ENCODE data around the gene NACC1. TPM values are rescaled to one million over a fixed set of nuclear protein-coding genes. Genes with fewer than 3 reads are reported as not detected.

NACC1 gene
- total RNA-seq, 3 donors from 2014 or later: 127 to 137 (median 134) TPM

DNA sequence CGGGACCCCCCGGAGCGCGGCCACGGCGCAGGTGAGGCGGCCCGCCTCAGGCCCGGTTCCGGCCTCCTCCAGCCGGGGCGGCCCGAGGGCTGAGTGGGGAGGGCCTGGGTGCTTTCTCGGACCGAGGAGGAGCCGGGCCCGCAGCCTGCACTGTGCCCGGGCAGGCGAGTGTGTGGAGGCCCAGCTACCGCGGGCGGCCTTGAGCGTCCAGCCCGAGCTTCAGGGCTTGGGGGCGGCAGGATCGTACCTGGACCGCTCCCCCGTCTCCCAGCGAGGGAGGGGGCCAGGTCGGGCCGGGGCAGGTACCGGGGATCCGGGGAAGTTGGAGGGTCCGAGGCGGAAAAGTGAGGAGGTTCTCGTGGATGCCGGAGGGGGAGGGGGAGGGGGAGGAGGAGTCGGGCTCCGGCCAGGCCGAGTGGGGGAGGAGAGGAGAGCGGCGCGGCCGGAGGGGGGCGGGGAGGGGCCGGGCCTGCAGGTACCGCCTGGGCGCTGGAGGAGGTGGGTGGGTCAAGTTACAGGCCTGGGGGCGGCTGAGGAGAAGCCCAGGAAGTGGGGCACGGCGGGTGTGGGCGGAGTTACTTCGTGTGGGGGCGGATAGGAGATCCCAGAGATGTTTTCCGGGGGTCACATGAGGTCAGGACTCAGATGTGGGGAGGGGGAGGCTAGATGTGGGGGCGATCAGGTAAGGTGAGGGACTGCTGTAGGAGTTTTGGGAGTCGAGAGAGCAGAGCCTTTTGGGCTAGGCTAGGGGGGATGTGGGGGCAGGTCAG, 545 bp downstream of the NACC1 start:
- H3K4me1 Mint-ChIP-seq (ENCODE audit: low read depth): peaks cover 65% of the 10 kb centered on the region
- H3K9me3 Mint-ChIP-seq: no peaks in the 10 kb centered on the region
- peak overlapping the region; percentile 86 for H3K4me3 Mint-ChIP-seq
- no peaks in the 10 kb centered on the region for H3K27me3 Mint-ChIP-seq (ENCODE audit: low read depth)
- H3K36me3 Mint-ChIP-seq (ENCODE audit: insufficient read depth): peaks cover 11% of the 10 kb centered on the region
- ATAC-seq: peak; percentile 10
- peak; percentile 44 for DNase-seq

- H3K9me3 Mint-ChIP-seq: no peaks in the 10 kb centered on the region
- ATAC-seq: no peak
- peaks cover 9% of the 10 kb centered on the region for H3K36me3 Mint-ChIP-seq (ENCODE audit: insufficient read depth)
- H3K27me3 Mint-ChIP-seq (ENCODE audit: low read depth): no peaks in the 10 kb centered on the region
- peak overlapping the region; percentile 86 for H3K4me3 Mint-ChIP-seq
- peaks cover 63% of the 10 kb centered on the region for H3K4me1 Mint-ChIP-seq (ENCODE audit: low read depth)
- no peak for DNase-seq
Measured at GRCh38 chr19:13119627-13120026, 1.6 kb downstream of the NACC1 start.

GRCh38 chr19:13120031-13120430, 2.0 kb downstream of the NACC1 start:
- no peak for DNase-seq
- H3K4me1 Mint-ChIP-seq (ENCODE audit: low read depth): peaks cover 62% of the 10 kb centered on the region

DNA sequence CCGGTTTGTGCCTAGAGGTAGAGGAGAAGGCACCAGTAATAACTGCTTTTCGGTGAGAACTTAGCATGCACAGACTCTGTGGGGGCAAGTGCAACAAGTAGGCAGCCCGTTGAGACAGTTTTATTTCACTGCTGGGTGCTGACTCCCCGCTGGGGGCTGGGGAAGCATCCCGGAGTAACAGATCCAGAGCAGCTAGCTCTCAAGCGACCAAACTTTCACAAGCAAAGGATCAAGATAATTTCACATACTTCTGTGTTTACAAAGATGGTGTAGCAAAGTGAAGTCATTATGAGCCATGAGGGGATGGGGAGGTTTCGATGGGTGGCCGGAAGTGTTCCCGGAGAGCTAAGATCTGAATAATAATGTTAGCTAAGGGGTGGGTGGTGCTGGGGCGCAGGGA, 2.8 kb downstream of the NACC1 start:
- peaks cover 55% of the 10 kb centered on the region for H3K4me1 Mint-ChIP-seq (ENCODE audit: low read depth)
- no peak for DNase-seq

More at GRCh38 chr19:13120031-13120430, 2.0 kb downstream of the NACC1 start:
- Mint-ChIP-seq H3K9me3 (no peaks in the 10 kb centered on the region), H3K4me3 (peak overlapping the region; percentile 86), H3K36me3 (ENCODE audit: insufficient read depth) (peaks cover 9% of the 10 kb centered on the region), H3K27me3 (ENCODE audit: low read depth) (no peaks in the 10 kb centered on the region)
- ATAC-seq: no peak

GRCh38 chr19:13121551-13122274, 3.6 kb downstream of the NACC1 start:
- ATAC-seq: no peak
- H3K4me1 Mint-ChIP-seq (ENCODE audit: low read depth): peaks cover 49% of the 10 kb centered on the region

More for the DNA sequence above, 2.8 kb downstream of the NACC1 start:
- ATAC-seq: no peak
- peak overlapping the region; percentile 86 for H3K4me3 Mint-ChIP-seq
- no peaks in the 10 kb centered on the region for H3K9me3 Mint-ChIP-seq
- H3K27me3 Mint-ChIP-seq (ENCODE audit: low read depth): no peaks in the 10 kb centered on the region
- peaks cover 4% of the 10 kb centered on the region for H3K36me3 Mint-ChIP-seq (ENCODE audit: insufficient read depth)

DNA sequence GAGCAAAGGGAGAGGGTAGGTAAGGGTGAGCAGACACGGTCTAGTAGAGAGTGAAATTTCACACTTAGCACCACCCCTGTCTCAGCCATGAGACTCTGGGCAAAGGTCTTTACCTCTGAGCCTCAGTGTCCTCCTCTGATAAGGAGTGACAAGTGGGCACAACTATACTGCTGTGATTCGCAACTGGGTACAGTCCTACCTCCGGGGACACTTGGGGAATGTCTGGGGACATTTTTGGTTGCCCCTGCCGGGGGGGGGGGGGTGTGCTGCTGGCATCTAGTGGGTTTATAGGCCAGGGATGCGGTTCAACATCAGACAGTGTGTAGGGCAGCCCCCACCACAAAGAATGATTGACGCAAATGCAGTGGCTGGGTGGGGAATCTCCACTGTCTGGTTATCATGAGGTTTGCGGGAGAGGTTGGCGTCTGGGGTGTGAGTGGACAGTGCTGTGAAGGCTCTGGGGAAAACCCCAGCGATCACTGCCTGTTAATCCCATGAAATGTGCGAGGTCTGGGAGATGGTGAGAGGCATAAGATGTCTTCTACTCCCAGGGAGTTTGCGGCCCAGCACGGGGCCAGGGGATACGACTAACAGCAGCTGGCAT, 4.3 kb downstream of the NACC1 start:
- no peak for DNase-seq
- H3K9me3 Mint-ChIP-seq: no peaks in the 10 kb centered on the region
- no peak for ATAC-seq
- H3K4me1 Mint-ChIP-seq (ENCODE audit: low read depth): peaks cover 46% of the 10 kb centered on the region
- H3K27me3 Mint-ChIP-seq (ENCODE audit: low read depth): no peaks in the 10 kb centered on the region
- H3K4me3 Mint-ChIP-seq: peak overlapping the region; percentile 40
- peaks cover 4% of the 10 kb centered on the region for H3K36me3 Mint-ChIP-seq (ENCODE audit: insufficient read depth)

More at GRCh38 chr19:13121551-13122274, 3.6 kb downstream of the NACC1 start:
- Mint-ChIP-seq H3K27me3 (ENCODE audit: low read depth) (no peaks in the 10 kb centered on the region), H3K4me3 (peak overlapping the region; percentile 40), H3K9me3 (no peaks in the 10 kb centered on the region), H3K36me3 (ENCODE audit: insufficient read depth) (peaks cover 4% of the 10 kb centered on the region)
- DNase-seq: no peak

GRCh38 chr19:13122980-13123957, 5.2 kb downstream of the NACC1 start:
- ATAC-seq: no peak
- peaks cover 7% of the 10 kb centered on the region for H3K36me3 Mint-ChIP-seq (ENCODE audit: insufficient read depth)
- H3K4me1 Mint-ChIP-seq (ENCODE audit: low read depth): peaks cover 47% of the 10 kb centered on the region
- DNase-seq: no peak
- H3K4me3 Mint-ChIP-seq: peak overlapping the region; percentile 33
- H3K9me3 Mint-ChIP-seq: no peaks in the 10 kb centered on the region
- H3K27me3 Mint-ChIP-seq (ENCODE audit: low read depth): no peaks in the 10 kb centered on the region

- no peaks in the 10 kb centered on the region for H3K27me3 Mint-ChIP-seq (ENCODE audit: low read depth)
- H3K9me3 Mint-ChIP-seq: no peaks in the 10 kb centered on the region
- H3K4me3 Mint-ChIP-seq: no peak overlapping the region
- H3K4me1 Mint-ChIP-seq (ENCODE audit: low read depth): peaks cover 31% of the 10 kb centered on the region
- DNase-seq: no peak
- peaks cover 5% of the 10 kb centered on the region for H3K36me3 Mint-ChIP-seq (ENCODE audit: insufficient read depth)
- ATAC-seq: no peak
Measured at GRCh38 chr19:13127051-13127450, 9.0 kb downstream of the NACC1 start.

DNA sequence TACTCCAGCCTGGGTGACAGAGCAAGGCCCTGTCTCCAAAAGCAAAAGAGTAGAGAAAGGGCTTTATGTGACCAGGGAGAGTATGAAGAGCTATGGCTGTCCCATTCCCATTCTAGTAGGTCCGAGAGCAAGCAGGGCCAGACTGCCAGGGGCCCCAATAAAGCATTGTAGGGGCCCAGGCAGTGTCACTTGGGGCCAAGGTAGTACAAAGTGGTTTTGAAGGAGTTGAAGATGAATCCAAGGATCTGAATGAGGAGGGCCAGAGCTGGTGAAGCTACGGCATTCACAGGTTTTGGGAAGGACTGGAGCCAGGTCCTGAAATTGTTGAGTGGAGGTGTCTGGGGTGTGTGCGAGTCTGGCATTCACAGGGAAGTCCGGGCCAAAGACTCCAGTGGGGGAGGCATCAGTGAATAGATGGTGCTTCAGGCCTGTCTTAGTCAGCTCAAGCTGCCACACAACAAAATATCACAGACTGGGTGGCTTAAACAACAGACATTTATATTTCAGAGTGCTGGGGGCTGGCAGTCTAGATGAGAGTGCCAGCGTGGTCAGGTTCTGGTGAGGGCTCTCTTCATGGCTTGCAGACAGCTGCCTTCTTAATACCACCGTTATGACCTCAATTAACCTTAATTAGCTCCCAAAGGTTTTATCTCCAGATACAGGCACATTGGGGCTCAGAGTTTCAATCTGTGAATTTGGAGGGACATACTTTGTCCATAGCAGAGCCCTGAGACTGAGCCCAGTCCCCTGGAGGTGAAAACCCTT, 9.9 kb downstream of the NACC1 start:
- DNase-seq: no peak
- H3K27me3 Mint-ChIP-seq (ENCODE audit: low read depth): no peaks in the 10 kb centered on the region
- ATAC-seq: no peak
- peaks cover 33% of the 10 kb centered on the region for H3K4me1 Mint-ChIP-seq (ENCODE audit: low read depth)
- H3K9me3 Mint-ChIP-seq: no peaks in the 10 kb centered on the region
- no peak overlapping the region for H3K4me3 Mint-ChIP-seq
- peaks cover 3% of the 10 kb centered on the region for H3K36me3 Mint-ChIP-seq (ENCODE audit: insufficient read depth)

GRCh38 chr19:13128583-13128982, 10.5 kb downstream of the NACC1 start:
- H3K27me3 Mint-ChIP-seq (ENCODE audit: low read depth): no peaks in the 10 kb centered on the region
- ATAC-seq: no peak
- H3K36me3 Mint-ChIP-seq (ENCODE audit: insufficient read depth): peaks cover 3% of the 10 kb centered on the region

DNA sequence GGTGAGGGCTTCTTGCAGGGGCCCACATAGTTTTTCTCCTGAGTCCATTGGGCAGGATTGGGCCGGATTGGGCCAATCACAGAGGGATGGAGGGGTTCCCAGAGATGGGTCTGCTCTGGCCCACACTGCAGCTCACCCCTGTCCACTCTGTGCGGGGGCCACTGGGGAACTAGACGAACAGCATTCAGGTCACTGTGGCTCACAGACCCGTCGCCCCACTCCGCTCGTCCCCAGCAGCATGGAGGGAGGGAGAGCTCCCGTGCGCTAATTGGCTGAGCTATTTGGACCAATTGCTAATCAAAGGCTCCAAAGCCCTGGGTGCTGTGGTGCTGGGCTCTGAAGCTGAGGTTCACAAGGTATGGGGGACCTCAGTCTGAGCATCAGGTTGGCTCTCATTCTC, 11.3 kb downstream of the NACC1 start:
- H3K9me3 Mint-ChIP-seq: no peaks in the 10 kb centered on the region
- ATAC-seq: no peak
- DNase-seq: no peak
- peaks cover 41% of the 10 kb centered on the region for H3K4me1 Mint-ChIP-seq (ENCODE audit: low read depth)
- no peak overlapping the region for H3K4me3 Mint-ChIP-seq
- H3K27me3 Mint-ChIP-seq (ENCODE audit: low read depth): no peaks in the 10 kb centered on the region
- H3K36me3 Mint-ChIP-seq (ENCODE audit: insufficient read depth): peaks cover 3% of the 10 kb centered on the region

More at GRCh38 chr19:13128583-13128982, 10.5 kb downstream of the NACC1 start:
- Mint-ChIP-seq H3K9me3 (no peaks in the 10 kb centered on the region), H3K4me1 (ENCODE audit: low read depth) (peaks cover 35% of the 10 kb centered on the region), H3K4me3 (no peak overlapping the region)
- no peak for DNase-seq

DNA sequence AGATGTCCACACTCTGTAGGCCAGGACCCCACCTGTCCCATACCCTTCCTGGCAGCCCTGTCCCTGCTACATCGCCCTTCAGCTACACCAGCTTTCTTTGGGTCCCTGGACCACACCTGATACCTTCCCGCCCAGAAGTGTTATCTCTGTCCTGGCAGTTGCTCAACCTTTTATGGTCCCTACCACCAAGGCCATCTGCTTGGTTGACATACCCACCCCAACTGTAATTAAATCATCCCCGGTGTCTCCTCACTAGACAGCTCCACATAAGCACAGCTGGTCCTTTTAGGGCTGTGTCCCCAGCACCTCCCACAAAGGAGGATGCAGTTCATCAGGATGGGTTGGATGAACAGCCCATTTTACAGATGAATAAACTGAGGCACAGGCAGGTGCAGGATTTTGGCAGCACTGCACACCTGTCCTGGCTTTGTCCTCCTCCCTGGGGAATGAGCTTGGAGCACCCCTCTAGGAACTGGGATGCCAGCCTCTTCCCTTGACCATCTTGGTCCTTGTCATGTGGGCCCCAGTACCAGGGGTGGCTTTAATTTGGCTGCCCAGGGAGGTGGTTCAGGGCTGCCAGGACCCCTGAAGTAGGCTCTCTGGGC, 12.9 kb downstream of the NACC1 start:
- no peak for DNase-seq
- no peaks in the 10 kb centered on the region for H3K27me3 Mint-ChIP-seq (ENCODE audit: low read depth)
- no peak for ATAC-seq
- peaks cover 44% of the 10 kb centered on the region for H3K4me1 Mint-ChIP-seq (ENCODE audit: low read depth)
- peaks cover 6% of the 10 kb centered on the region for H3K36me3 Mint-ChIP-seq (ENCODE audit: insufficient read depth)
- no peak overlapping the region for H3K4me3 Mint-ChIP-seq
- no peaks in the 10 kb centered on the region for H3K9me3 Mint-ChIP-seq

Data from activated T-cell treated with anti-CD3 and anti-CD28 coated beads, Interleukin-2, amount 50 U/mL, for 4 hours (primary cell).